Calu3 (cell line): ENCODE results near the gene PPARA. TPM values are rescaled to one million over a fixed set of nuclear protein-coding genes. Genes with fewer than 3 reads are reported as not detected.

Experiments used
- BruUV-seq: library from RNA; stranded (reverse); fragments of 400-500 nt; replicated peaks from 2 replicates; lab custom pipeline; 2021; lab: Mats Ljungman, UMichigan
- CTCF ChIA-PET: fragments of 300-600 bp; sonication (Branson Sonifier 250); formaldehyde crosslinking; loops from one replicate; lab custom pipeline; 2022; ENCODE audit warnings: antibody characterized with exemption; lab: Charles Lee
- DNase-seq: peaks from one replicate; pipeline ENCODE4 v3.0.0; 2022
- H3K27ac Mint-ChIP-seq: one replicate; pipeline ENCODE4 v1.8.0; 2022; ENCODE audit warnings: mixed read lengths; ENCODE audit not compliant: unreplicated experiment
- H3K27me3 Mint-ChIP-seq: one replicate; pipeline ENCODE4 v1.8.0; 2022; ENCODE audit warnings: mixed read lengths; ENCODE audit not compliant: unreplicated experiment
- H3K36me3 Mint-ChIP-seq: one replicate; pipeline ENCODE4 v1.8.0; 2022; ENCODE audit warnings: mild to moderate bottlenecking, moderate library complexity, mixed read lengths; ENCODE audit not compliant: insufficient read depth, unreplicated experiment
- H3K4me1 Mint-ChIP-seq: one replicate; pipeline ENCODE4 v1.8.0; 2022; ENCODE audit warnings: mild to moderate bottlenecking, low read depth, mixed read lengths; ENCODE audit not compliant: unreplicated experiment
- H3K4me3 Mint-ChIP-seq: one replicate; pipeline ENCODE4 v1.8.0; 2022; ENCODE audit warnings: mild to moderate bottlenecking, low read depth, moderate library complexity, mixed read lengths; ENCODE audit not compliant: unreplicated experiment
- H3K9me3 Mint-ChIP-seq: one replicate; pipeline ENCODE4 v1.8.0; 2022; ENCODE audit warnings: low read depth, mixed read lengths; ENCODE audit not compliant: unreplicated experiment
- CTCF ChIP-seq: fragments of 200-600 bp; IDR thresholded peaks from one replicate; pipeline ENCODE4 v1.8.0; 2022; ENCODE audit warnings: antibody characterized with exemption; ENCODE audit not compliant: unreplicated experiment
- intact Hi-C: fragments of 100-400 bp; cut with micrococcal nuclease; formaldehyde crosslinking; loops from one replicate; pipeline ENCODE4 v1.10.0; 2022; ENCODE audit not compliant: unreplicated experiment
- total RNA-seq: library from RNA; stranded (reverse); gene quantifications from 2 replicates; pipeline ENCODE4 v1.2.3, GENCODE V29; 2022

The PPARA gene
- total RNA-seq, 1 experiment from 2014 or later: 22.7 TPM

DNA sequence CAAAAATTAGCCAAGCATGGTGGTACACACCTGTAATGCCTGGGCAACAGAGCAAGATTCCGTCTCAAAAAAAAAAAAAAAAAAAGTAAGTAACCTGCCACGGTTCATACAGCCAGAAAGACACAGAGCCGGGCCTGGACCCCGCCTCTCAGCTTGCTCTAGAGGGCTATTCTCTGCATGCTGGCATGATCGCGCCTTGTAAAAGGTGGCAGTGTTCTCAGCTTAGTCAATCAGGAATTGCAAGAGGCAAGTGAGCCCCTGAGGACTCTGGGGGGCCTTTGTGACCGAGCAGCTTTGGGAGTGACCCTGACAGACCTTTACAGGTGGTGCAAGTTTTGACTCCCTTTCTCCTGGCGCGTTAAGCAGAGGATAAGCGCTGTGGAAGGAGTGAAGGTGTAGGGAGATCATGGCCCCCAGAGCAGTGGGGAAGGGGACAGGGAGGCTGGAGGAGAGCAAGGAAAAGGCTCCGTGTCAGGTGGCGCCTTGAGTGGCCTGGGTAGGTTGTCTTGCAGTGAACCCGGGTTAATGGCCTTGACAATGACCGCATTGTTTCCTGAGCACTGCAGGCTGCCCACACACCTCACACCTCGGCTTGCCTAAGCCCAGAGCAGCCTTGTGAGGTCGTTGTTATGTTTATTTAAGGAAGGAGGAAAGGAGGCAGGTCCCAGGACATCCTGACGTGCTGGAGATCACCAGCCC, 50.9 kb downstream of the PPARA start:
- Mint-ChIP-seq H3K4me1 (peaks cover 36% of the 10 kb centered on the region), H3K9me3 (no peaks in the 10 kb centered on the region), H3K36me3 (peaks cover 20% of the 10 kb centered on the region), H3K4me3 (peak overlapping the region; percentile 3), H3K27me3 (no peaks in the 10 kb centered on the region), H3K27ac (peak overlapping the region; percentile 11)
- no peak for TF ChIP-seq CTCF
- CTCF ChIA-PET: interaction anchor here (0.5 to 0.8 kb wide), 2 partner anchors 52 to 243 kb away, joined by 3 read pairs; no protein-coding TSS in a partner anchor
- intact Hi-C loops: no loop called here
- peak; percentile 77 for DNase-seq
- BruUV-seq: no TSS peak

DNA sequence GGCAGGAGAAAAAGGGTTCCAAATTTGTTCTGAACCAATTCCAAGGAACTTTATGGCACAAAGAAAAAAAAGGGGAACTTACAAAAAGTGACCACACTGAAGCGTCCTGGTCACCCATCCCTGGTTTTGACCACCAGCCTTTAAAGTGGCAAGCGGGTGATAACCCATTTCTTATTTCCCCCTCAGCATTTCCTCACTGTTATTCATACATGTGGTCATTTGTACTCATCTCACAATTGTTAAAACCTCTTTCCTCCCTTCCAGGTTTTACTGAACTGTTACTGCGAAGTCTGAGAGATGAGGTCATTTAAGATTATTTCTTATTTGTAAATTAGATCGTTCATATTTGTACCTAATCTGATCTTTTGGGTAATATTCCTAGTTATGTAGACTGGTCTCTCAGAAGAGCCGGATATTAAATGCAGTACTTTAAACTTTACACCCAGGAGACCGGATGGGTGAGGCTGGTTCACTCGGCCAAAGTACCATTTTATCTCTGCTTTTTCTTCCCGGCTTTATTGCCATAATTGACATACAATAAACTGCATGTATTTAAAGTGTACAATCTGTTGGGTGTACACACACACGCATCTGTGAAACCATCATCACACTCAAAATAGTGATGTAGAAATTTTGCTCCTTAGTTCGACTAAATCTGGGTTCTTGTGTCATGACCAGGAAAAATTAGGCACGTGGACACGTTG, 52.7 kb downstream of the PPARA start:
- no peak for TF ChIP-seq CTCF
- Mint-ChIP-seq H3K4me3 (no peak overlapping the region), H3K9me3 (no peaks in the 10 kb centered on the region), H3K4me1 (peaks cover 29% of the 10 kb centered on the region), H3K27me3 (no peaks in the 10 kb centered on the region), H3K36me3 (peaks cover 20% of the 10 kb centered on the region), H3K27ac (peak overlapping the region; percentile 63)
- CTCF ChIA-PET: no interaction called here
- DNase-seq: no peak
- BruUV-seq: no TSS peak
- intact Hi-C loops: no loop called here

DNA sequence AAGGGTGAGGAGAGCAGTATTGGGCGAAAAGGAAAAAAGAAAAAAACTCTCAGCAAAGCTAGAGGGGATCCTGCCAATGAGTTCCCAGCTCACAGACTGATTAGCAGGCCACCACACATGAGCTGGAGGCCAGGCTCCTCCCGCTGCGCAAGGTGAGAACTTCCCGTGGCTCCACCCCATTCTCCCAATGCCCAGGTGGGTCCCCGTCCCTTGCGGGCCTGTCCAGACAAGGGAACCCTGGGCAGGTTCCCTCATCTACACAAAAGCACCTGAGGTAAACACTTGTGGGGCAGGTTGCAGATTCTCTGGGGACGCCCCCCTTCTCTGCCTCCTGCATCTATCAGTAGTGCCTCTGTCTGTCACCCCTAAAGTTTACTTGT, 53.3 kb downstream of the PPARA start:
- Mint-ChIP-seq H3K36me3 (peaks cover 20% of the 10 kb centered on the region), H3K27me3 (no peaks in the 10 kb centered on the region), H3K9me3 (no peaks in the 10 kb centered on the region), H3K27ac (peak overlapping the region; percentile 63), H3K4me3 (no peak overlapping the region), H3K4me1 (peaks cover 29% of the 10 kb centered on the region)
- CTCF ChIA-PET: no interaction called here
- no peak for DNase-seq
- intact Hi-C loops: no loop called here
- no peak for TF ChIP-seq CTCF
- BruUV-seq: no TSS peak

- H3K4me3 Mint-ChIP-seq: no peak overlapping the region
- intact Hi-C loops: no loop called here
- no peaks in the 10 kb centered on the region for H3K4me1 Mint-ChIP-seq
- H3K27me3 Mint-ChIP-seq: no peaks in the 10 kb centered on the region
- no peak for DNase-seq
- CTCF ChIA-PET: no interaction called here
- H3K9me3 Mint-ChIP-seq: no peaks in the 10 kb centered on the region
- no peak overlapping the region for H3K27ac Mint-ChIP-seq
- BruUV-seq: no TSS peak
- peaks cover 5% of the 10 kb centered on the region for H3K36me3 Mint-ChIP-seq
- no peak for TF ChIP-seq CTCF
Measured at GRCh38 chr22:46209262-46209661, 58.9 kb downstream of the PPARA start.
